RWPE2 (cell line): Measurements from ENCODE around the gene MTA1.

Experiments used
- ATAC-seq: fragments of 200-7000 bp; cut with Tn5 transposase; 3 replicates; pipeline ENCODE4 v1.9.1; 2021; ENCODE audit warnings: low read depth
- DNase-seq: peaks from one replicate; pipeline ENCODE4 v3.0.0-alpha.2; 2020; ENCODE audit warnings: low spot score
- H3K27ac ChIP-seq: fragments of 450-650 bp; 2 replicates; pipeline ENCODE4 v1.5.1; 2017; ENCODE audit warnings: mild to moderate bottlenecking; ENCODE audit not compliant: poor library complexity, severe bottlenecking
- H3K27me3 ChIP-seq: fragments of 250-450 bp; sonication (Bioruptor Pico); 2 replicates; pipeline ENCODE4 v1.5.1; 2021; ENCODE audit warnings: mild to moderate bottlenecking, moderate library complexity; ENCODE audit not compliant: insufficient read depth, poor library complexity, severe bottlenecking
- H3K36me3 ChIP-seq: fragments of 250-450 bp; sonication (Bioruptor Pico); 2 replicates; pipeline ENCODE4 v1.5.1; 2020; ENCODE audit warnings: low read depth, mild to moderate bottlenecking, moderate library complexity
- H3K4me1 ChIP-seq: fragments of 250-450 bp; sonication (Bioruptor Pico); 2 replicates; pipeline ENCODE4 v1.5.1; 2021; ENCODE audit warnings: mild to moderate bottlenecking, moderate library complexity; ENCODE audit not compliant: insufficient read depth, poor library complexity, severe bottlenecking
- H3K4me3 ChIP-seq: fragments of 250-450 bp; sonication (Bioruptor Pico); 2 replicates; pipeline ENCODE4 v1.5.1; 2021; ENCODE audit warnings: mild to moderate bottlenecking, moderate library complexity; ENCODE audit not compliant: severe bottlenecking
- H3K9me3 ChIP-seq: fragments of 250-450 bp; sonication (Bioruptor Pico); 2 replicates; pipeline ENCODE4 v1.5.1; 2021; ENCODE audit warnings: mild to moderate bottlenecking, moderate library complexity; ENCODE audit not compliant: severe bottlenecking
- TF ChIP-seq, protein P1 (sequence below): fragments of 450-650 bp; IDR thresholded peaks from one replicate; pipeline ENCODE4 v1.5.1; 2017; ENCODE audit warnings: mild to moderate bottlenecking, moderate library complexity; ENCODE audit not compliant: poor library complexity, severe bottlenecking

The MTA1 gene

DNA sequence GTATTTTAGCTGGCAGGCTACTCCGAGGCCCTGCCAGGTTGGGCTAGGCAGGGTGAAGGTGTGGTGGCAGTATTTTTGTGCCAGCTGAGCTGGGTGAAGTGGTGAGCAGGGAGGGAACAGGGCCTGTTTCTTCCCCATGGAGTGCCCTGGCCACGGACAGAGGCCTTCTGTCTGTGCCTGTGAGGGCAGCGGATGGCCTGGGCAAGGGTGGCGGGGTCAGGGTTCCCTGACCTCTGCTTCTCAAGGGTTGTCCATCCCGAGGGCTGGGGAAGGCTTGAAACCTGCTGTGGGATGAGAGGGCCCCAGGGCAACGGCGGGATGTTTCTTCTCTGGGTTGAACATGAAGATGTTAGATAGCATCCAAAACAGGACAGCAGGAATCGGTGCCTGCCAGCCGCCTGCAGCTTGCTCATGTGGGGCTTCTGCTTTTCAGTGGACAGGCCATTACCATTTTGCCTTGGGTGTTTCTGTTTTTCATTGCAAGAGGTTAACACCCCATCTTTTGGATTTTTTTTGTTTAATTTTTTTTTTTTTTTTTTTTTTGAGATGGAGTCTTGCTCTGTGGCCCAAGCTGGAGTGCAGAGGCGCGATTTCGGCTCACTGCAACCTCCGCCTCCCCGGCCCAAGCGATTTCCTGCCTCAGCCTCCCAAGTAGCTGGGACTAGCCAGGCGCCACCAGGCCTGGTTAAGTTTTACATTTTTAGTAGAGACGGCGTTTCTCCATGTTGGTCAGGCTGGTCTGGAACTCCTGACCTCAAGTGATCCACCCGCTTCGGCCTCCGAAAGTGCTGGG lies 3.3 kb downstream of the MTA1 start:
- DNase-seq (peak; percentile 61), ATAC-seq (no peak)
- no peaks in the 10 kb centered on the region for H3K27me3 ChIP-seq
- peaks cover 6% of the 10 kb centered on the region for H3K4me1 ChIP-seq
- H3K4me3 ChIP-seq: no peak overlapping the region
- peaks cover 43% of the 10 kb centered on the region for H3K36me3 ChIP-seq
- no peaks in the 10 kb centered on the region for H3K9me3 ChIP-seq
- TF ChIP-seq, protein P1, sequence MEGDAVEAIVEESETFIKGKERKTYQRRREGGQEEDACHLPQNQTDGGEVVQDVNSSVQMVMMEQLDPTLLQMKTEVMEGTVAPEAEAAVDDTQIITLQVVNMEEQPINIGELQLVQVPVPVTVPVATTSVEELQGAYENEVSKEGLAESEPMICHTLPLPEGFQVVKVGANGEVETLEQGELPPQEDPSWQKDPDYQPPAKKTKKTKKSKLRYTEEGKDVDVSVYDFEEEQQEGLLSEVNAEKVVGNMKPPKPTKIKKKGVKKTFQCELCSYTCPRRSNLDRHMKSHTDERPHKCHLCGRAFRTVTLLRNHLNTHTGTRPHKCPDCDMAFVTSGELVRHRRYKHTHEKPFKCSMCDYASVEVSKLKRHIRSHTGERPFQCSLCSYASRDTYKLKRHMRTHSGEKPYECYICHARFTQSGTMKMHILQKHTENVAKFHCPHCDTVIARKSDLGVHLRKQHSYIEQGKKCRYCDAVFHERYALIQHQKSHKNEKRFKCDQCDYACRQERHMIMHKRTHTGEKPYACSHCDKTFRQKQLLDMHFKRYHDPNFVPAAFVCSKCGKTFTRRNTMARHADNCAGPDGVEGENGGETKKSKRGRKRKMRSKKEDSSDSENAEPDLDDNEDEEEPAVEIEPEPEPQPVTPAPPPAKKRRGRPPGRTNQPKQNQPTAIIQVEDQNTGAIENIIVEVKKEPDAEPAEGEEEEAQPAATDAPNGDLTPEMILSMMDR: no peak
- H3K27ac ChIP-seq: no peak overlapping the region

DNA sequence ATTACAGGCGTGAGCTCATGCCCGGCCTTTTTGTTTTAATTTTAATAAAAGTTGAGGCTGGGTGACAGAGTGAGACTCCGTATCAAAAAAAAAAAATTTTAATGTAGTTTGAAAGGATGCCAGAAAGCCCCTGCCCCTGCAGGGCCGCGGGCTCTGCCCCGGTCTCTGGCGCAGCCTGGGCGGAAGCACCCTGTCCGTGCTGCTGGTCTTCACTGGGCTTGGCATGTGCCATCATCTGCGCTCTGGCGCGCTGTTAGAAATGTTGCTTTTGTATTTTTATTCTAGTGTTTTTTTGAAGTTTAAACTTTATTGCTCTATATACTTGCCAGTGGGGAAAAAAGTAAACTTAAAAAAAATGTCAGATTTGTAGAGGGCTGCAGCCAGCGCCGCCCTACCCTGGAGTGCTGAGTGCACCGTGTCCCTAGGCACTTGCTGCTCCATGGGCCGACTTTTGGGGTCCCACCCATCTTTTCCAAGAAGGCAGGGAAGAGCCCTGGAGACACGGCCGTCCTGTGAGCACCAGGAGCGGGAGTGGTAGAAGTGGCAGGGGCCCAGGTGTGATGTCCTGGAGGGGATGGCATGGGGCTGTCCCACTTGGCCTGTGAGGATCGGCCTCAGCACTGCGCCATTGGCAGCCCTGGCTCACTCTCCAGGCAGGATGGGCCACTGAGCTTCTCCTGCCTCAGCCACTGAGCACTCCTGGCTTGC lies 4.0 kb downstream of the MTA1 start:
- H3K4me3 ChIP-seq: no peak overlapping the region
- H3K27me3 ChIP-seq: no peaks in the 10 kb centered on the region
- peaks cover 46% of the 10 kb centered on the region for H3K36me3 ChIP-seq
- DNase-seq (peak; percentile 68), ATAC-seq (no peak)
- peaks cover 6% of the 10 kb centered on the region for H3K4me1 ChIP-seq
- TF ChIP-seq, protein P1: no peak
- H3K27ac ChIP-seq: no peak overlapping the region
- no peaks in the 10 kb centered on the region for H3K9me3 ChIP-seq

DNA sequence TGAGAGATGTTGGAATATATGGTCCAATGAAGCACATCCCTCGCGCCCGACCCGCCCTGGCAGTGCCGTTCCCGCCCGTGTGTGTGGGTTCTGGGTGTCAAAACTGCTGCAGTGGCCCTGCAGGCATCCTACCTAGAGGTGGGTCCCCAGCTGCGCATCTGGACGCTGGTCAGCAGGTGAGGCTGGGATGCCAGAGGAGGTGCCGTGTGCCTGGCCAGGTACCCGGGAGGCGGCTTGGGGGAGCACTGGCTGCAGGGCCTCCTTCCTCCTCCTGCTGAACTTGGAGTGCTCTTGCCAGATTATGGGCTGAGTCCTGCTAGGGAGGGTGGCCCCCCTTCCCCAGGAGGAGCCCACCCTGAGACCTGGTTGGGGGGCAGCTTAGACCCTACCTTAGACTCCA lies 5.2 kb downstream of the MTA1 start:
- H3K27me3 ChIP-seq: no peaks in the 10 kb centered on the region
- peaks cover under 1% of the 10 kb centered on the region for H3K4me1 ChIP-seq
- ATAC-seq: no peak
- no peaks in the 10 kb centered on the region for H3K9me3 ChIP-seq
- DNase-seq: peak; percentile 63
- no peak overlapping the region for H3K27ac ChIP-seq
- TF ChIP-seq, protein P1: no peak
- H3K36me3 ChIP-seq: peaks cover 47% of the 10 kb centered on the region
- H3K4me3 ChIP-seq: no peak overlapping the region

DNA sequence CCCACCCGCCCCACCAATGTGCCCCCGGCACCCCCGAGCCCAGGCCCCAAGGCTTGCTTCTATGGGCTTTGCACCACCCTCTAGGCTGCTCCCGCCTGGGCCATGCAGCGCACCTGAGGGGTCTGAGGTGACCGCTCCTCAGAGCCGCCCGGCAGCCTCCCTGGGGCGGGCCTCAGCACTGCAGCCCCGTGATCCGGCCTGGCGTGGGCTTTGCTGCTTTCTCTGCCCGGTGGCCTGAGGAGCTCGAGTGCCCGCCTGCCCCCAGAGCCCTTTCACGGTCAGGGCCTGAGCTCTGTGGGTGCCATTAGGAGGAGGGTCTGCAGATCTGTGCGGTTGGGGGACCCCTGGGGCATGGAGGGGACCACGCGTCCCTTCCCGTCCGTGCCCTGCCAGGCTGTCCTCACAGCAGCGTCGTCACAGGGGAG lies 6.2 kb downstream of the MTA1 start:
- ATAC-seq (no peak), DNase-seq (peak; percentile 68)
- Histone ChIP-seq H3K9me3 (no peaks in the 10 kb centered on the region), H3K36me3 (peaks cover 53% of the 10 kb centered on the region), H3K4me1 (peaks cover 11% of the 10 kb centered on the region), H3K4me3 (no peak overlapping the region), H3K27ac (no peak overlapping the region), H3K27me3 (no peaks in the 10 kb centered on the region)
- TF ChIP-seq, protein P1: no peak
